Measurements from ENCODE around the gene CACNA1I.

DNA sequence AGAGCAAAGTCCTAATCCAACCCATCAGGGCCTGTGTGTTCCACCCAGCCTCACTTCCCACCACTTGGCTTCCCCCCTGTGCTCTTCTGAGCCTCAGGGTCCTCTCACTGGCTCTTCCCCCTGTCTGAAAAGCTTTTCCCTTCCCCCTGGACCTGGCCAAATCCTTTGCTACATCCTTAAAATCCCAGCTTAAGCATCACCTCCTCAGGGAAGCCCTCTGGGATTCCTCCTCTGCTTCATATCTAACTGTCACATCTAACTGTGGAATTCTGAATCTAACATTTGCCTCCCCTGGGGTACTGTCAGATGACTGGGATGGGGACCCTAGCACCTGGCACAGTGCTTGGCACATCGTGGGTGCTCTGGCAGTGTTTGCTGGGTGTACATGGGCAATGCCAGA lies 985 bp downstream of the CACNA1I start:
- no peak for TF ChIP-seq EZH2 (IDR thresholded peaks at IDR 0.05; ENCODE audit: borderline replicate concordance, low read depth, low read length, severe bottlenecking)
- TF ChIP-seq CTCF (IDR thresholded peaks at IDR 0.05; ENCODE audit: extremely low read depth in 1 of 2, insufficient read depth in 1 of 2, low read depth in 1 of 2, low read length in 2 of 2) = no peak
- TF ChIP-seq MAX (IDR thresholded peaks at IDR 0.05; ENCODE audit: insufficient read depth, insufficient read length) = no peak
- no peak for TF ChIP-seq POLR2A (IDR thresholded peaks at IDR 0.05; ENCODE audit: low read depth, low read length)
